ENCODE data around the gene CFAP299. TPM values are rescaled to one million over a fixed set of nuclear protein-coding genes. Genes with fewer than 3 reads are reported as not detected.

CFAP299 gene
- total and polyA plus RNA-seq, 7 donors, result 1.4 TPM; not detected in 6

DNA sequence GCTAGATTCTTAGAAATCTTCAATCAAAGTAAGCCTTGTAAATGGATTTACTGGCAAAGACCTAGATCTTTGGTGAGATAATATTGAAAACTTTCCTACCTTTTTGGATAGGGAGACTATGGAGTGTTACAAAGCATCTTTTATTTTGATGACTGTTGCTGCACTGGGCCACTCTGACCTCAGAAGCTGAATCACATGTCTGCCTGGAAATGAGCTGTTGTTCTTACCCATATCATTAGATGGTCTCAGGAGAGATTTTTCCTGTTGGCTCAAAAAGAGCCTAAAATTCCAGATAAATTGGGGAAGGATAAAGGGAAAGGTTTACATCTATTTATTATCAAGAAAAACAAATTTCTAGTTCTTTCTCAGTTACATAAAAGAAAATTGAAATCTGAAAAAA is 567.5 kb downstream of the CFAP299 start:
- no peaks in the 10 kb centered on the region for H3K27me3 ChIP-seq
- no peak for DNase-seq
- intact Hi-C loops (cut with DNase I), result no loop called here
- H3K4me1 ChIP-seq, result peaks cover 0 to 6% (median 1%) of the 10 kb centered on the region in 4 donors
- no peaks in the 10 kb centered on the region for H3K36me3 ChIP-seq
- peaks cover 0 to 5% (median 2%) of the 10 kb centered on the region in 4 donors for H3K9me3 ChIP-seq
- TF ChIP-seq EP300 (IDR thresholded peaks at IDR 0.05) (no peak), POLR2A (IDR thresholded peaks at IDR 0.05) (no peak), POLR2AphosphoS5 (IDR thresholded peaks at IDR 0.05) (no peak), CTCF (IDR thresholded peaks at IDR 0.05) (no peak)
- no peak overlapping the region for H3K27ac ChIP-seq
- H3K4me3 ChIP-seq, result no peak overlapping the region

DNA sequence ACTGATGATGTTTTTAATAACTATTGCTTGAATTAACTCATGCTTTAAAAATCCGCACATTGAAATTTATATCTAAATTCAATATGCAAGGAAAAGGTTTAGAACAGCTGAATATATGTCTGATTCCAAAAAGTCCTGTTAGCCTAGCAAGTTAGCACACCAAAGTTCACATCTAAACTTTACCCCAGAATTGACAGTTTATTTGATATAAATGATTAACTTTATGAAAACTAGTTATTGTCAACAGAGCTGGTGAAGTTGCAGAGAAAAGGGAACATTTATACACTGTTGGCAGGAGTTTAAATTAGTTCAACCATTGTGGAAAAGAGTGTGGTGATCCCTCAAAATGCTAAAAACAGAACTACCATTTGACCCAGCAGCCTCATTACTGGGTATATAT is 574.4 kb downstream of the CFAP299 start:
- 92 to 97% methylated on average over 1 of the region's 1 CpG for WGBS, 2 donors
- intact Hi-C loops (cut with DNase I), result no loop called here
- peaks cover 0 to 5% (median 2%) of the 10 kb centered on the region in 4 donors for H3K9me3 ChIP-seq

GRCh38 chr4:80911458-80911857 is 575.9 kb downstream of the CFAP299 start:
- intact Hi-C loops (cut with DNase I), result no loop called here
- H3K36me3 ChIP-seq, result no peaks in the 10 kb centered on the region
- no peak overlapping the region for H3K4me3 ChIP-seq
- TF ChIP-seq CTCF (IDR thresholded peaks at IDR 0.05) (no peak), EP300 (IDR thresholded peaks at IDR 0.05) (no peak), POLR2A (IDR thresholded peaks at IDR 0.05) (no peak), POLR2AphosphoS5 (IDR thresholded peaks at IDR 0.05) (no peak)
- H3K4me1 ChIP-seq, result no peaks in the 10 kb centered on the region
- H3K27ac ChIP-seq, result no peak overlapping the region
- no peak for DNase-seq
- H3K9me3 ChIP-seq, result peaks cover 0 to 1% (median under 1%) of the 10 kb centered on the region in 4 donors
- no peaks in the 10 kb centered on the region for H3K27me3 ChIP-seq

More for the DNA sequence above, 574.4 kb downstream of the CFAP299 start:
- Histone ChIP-seq H3K4me3 (no peak overlapping the region), H3K36me3 (no peaks in the 10 kb centered on the region), H3K4me1 (no peaks in the 10 kb centered on the region), H3K27me3 (no peaks in the 10 kb centered on the region), H3K27ac (no peak overlapping the region)
- TF ChIP-seq CTCF (IDR thresholded peaks at IDR 0.05) (no peak), POLR2AphosphoS5 (IDR thresholded peaks at IDR 0.05) (no peak), EP300 (IDR thresholded peaks at IDR 0.05) (no peak), POLR2A (IDR thresholded peaks at IDR 0.05) (no peak)
- DNase-seq, result no peak

DNA sequence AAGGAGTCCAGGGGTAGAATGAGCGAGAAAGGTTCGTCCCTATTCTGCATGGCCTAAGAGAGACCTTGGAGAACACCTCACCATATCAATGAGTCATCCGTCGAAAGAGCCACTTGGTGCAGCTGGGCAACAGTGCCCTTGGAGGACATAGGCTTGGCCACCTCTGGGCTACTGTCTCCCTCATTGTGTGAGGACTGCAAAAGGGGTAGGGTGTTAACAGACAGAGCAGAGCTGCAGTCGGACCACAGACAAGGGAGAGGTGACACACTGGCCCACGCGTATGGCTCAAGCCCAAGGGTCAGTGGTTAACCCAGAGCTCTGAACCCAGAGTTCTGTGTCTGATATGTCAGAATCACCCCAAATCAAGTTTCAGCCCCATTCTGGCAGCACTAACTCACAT is 576.8 kb downstream of the CFAP299 start:
- Histone ChIP-seq H3K4me1 (no peaks in the 10 kb centered on the region), H3K27ac (no peak overlapping the region), H3K9me3 (no peaks in the 10 kb centered on the region), H3K27me3 (no peaks in the 10 kb centered on the region), H3K36me3 (no peaks in the 10 kb centered on the region), H3K4me3 (no peak overlapping the region)
- TF ChIP-seq POLR2AphosphoS5 (IDR thresholded peaks at IDR 0.05) (no peak), EP300 (IDR thresholded peaks at IDR 0.05) (no peak), POLR2A (IDR thresholded peaks at IDR 0.05) (no peak), CTCF (IDR thresholded peaks at IDR 0.05) (no peak)
- no peak for DNase-seq
- intact Hi-C loops (cut with DNase I), result no loop called here
- 94 to 97% methylated on average over 7 of the region's 7 CpGs for WGBS, 2 donors

GRCh38 chr4:80913381-80913780 is 577.9 kb downstream of the CFAP299 start:
- TF ChIP-seq POLR2AphosphoS5 (IDR thresholded peaks at IDR 0.05) (no peak), CTCF (IDR thresholded peaks at IDR 0.05) (no peak), POLR2A (IDR thresholded peaks at IDR 0.05) (no peak), EP300 (IDR thresholded peaks at IDR 0.05) (no peak)
- H3K4me1 ChIP-seq, result no peaks in the 10 kb centered on the region
- WGBS, 2 donors, result 56 to 73% methylated on average over 3 of the region's 3 CpGs
- no peaks in the 10 kb centered on the region for H3K36me3 ChIP-seq
- no peaks in the 10 kb centered on the region for H3K9me3 ChIP-seq
- DNase-seq, result no peak
- H3K4me3 ChIP-seq, result no peak overlapping the region
- no peaks in the 10 kb centered on the region for H3K27me3 ChIP-seq
- no peak overlapping the region for H3K27ac ChIP-seq
- intact Hi-C loops (cut with DNase I), result no loop called here
